Adipocyte (in vitro differentiated cells): Measurements from ENCODE around the gene UBC.
"Not testable (repeated sequence)": the region's sequence is repeated elsewhere in the genome, so short reads cannot be mapped to it uniquely, and the experiment has no call there.

ENCODE experiments used
- DNase-seq: peaks from one replicate; pipeline ENCODE4 v3.0.0-alpha.2; 2015; ENCODE audit warnings: low read depth
- H3K27me3 ChIP-seq: replicated peaks from 2 replicates; pipeline ENCODE4 v1.7.0; 2013; ENCODE audit warnings: mild to moderate bottlenecking, low read length, moderate library complexity; ENCODE audit not compliant: control insufficient read depth, insufficient read depth
- H3K36me3 ChIP-seq: 2 replicates; pipeline ENCODE4 v1.7.0; 2013; ENCODE audit warnings: low read length, mild to moderate bottlenecking, moderate library complexity; ENCODE audit not compliant: control insufficient read depth, insufficient read depth, severe bottlenecking
- H3K4me1 ChIP-seq: 2 replicates; pipeline ENCODE4 v1.7.0; 2013; ENCODE audit warnings: mild to moderate bottlenecking, low read length, moderate library complexity; ENCODE audit not compliant: control insufficient read depth, insufficient read depth
- H3K4me3 ChIP-seq: 2 replicates; pipeline ENCODE4 v1.7.0; 2013; ENCODE audit warnings: mild to moderate bottlenecking, low read length, moderate library complexity
- H3K9ac ChIP-seq: 2 replicates; pipeline ENCODE4 v1.7.0; 2013; ENCODE audit warnings: mild to moderate bottlenecking, low read length, moderate library complexity
- H3K9me3 ChIP-seq: 2 replicates; pipeline ENCODE4 v1.7.0; 2013; ENCODE audit warnings: mild to moderate bottlenecking, low read length, moderate library complexity; ENCODE audit not compliant: control insufficient read depth

UBC gene

GRCh38 chr12:124898200-124898922 is 16.1 kb downstream of the UBC start:
- Histone ChIP-seq H3K27me3 (no peaks in the 10 kb centered on the region), H3K9ac (peak overlapping the region; percentile 24), H3K36me3 (no peaks in the 10 kb centered on the region), H3K4me1 (peaks cover 9% of the 10 kb centered on the region), H3K4me3 (peak overlapping the region; percentile 53), H3K9me3 (no peaks in the 10 kb centered on the region)
- no peak for DNase-seq

GRCh38 chr12:124896461-124896860 is 18.0 kb downstream of the UBC start:
- DNase-seq = no peak
- peaks cover 9% of the 10 kb centered on the region for H3K4me1 ChIP-seq
- H3K4me3 ChIP-seq = no peak overlapping the region
- H3K9ac ChIP-seq = no peak overlapping the region
- H3K27me3 ChIP-seq = no peaks in the 10 kb centered on the region
- no peaks in the 10 kb centered on the region for H3K9me3 ChIP-seq
- H3K36me3 ChIP-seq = no peaks in the 10 kb centered on the region

GRCh38 chr12:124893792-124894516 is 20.5 kb downstream of the UBC start:
- no peak for DNase-seq
- Histone ChIP-seq H3K27me3 (no peaks in the 10 kb centered on the region), H3K9ac (no peak overlapping the region), H3K4me3 (no peak overlapping the region), H3K36me3 (no peaks in the 10 kb centered on the region), H3K4me1 (peaks cover 9% of the 10 kb centered on the region), H3K9me3 (no peaks in the 10 kb centered on the region)

- H3K4me3 ChIP-seq = no peak overlapping the region
- H3K36me3 ChIP-seq = no peaks in the 10 kb centered on the region
- no peaks in the 10 kb centered on the region for H3K9me3 ChIP-seq
- H3K27me3 ChIP-seq = no peaks in the 10 kb centered on the region
- H3K9ac ChIP-seq = no peak overlapping the region
- DNase-seq = no peak
- H3K4me1 ChIP-seq = peaks cover 8% of the 10 kb centered on the region
These were observed 26.2 kb downstream of the UBC start for GRCh38 chr12:124888260-124888659.

GRCh38 chr12:124887766-124888165 is 26.7 kb downstream of the UBC start:
- not testable (repeated sequence) for H3K4me3 ChIP-seq, H3K4me1 ChIP-seq, H3K9me3 ChIP-seq, H3K27me3 ChIP-seq, H3K9ac ChIP-seq, H3K36me3 ChIP-seq, DNase-seq

- no peak for DNase-seq
- Histone ChIP-seq H3K9me3 (no peaks in the 10 kb centered on the region), H3K27me3 (no peaks in the 10 kb centered on the region), H3K9ac (no peak overlapping the region), H3K4me1 (peaks cover 8% of the 10 kb centered on the region), H3K4me3 (no peak overlapping the region), H3K36me3 (no peaks in the 10 kb centered on the region)
These were observed 29.6 kb downstream of the UBC start for GRCh38 chr12:124884587-124885438.

GRCh38 chr12:124883263-124884130 is 31.0 kb downstream of the UBC start:
- Histone ChIP-seq H3K9ac (no peak overlapping the region), H3K36me3 (no peaks in the 10 kb centered on the region), H3K9me3 (no peaks in the 10 kb centered on the region), H3K4me1 (peaks cover 6% of the 10 kb centered on the region), H3K4me3 (no peak overlapping the region), H3K27me3 (no peaks in the 10 kb centered on the region)
- no peak for DNase-seq

GRCh38 chr12:124881123-124881522 is 33.3 kb downstream of the UBC start:
- Histone ChIP-seq H3K4me3 (no peak overlapping the region), H3K27me3 (no peaks in the 10 kb centered on the region), H3K36me3 (no peaks in the 10 kb centered on the region), H3K9me3 (no peaks in the 10 kb centered on the region), H3K4me1 (no peaks in the 10 kb centered on the region), H3K9ac (no peak overlapping the region)
- DNase-seq = no peak

GRCh38 chr12:124880335-124880734 is 34.1 kb downstream of the UBC start:
- not testable (repeated sequence) for H3K9me3 ChIP-seq, H3K27me3 ChIP-seq, H3K4me3 ChIP-seq, DNase-seq, H3K9ac ChIP-seq, H3K36me3 ChIP-seq, H3K4me1 ChIP-seq

GRCh38 chr12:124878795-124879516 is 35.5 kb downstream of the UBC start:
- Histone ChIP-seq H3K9ac (no peak overlapping the region), H3K27me3 (no peaks in the 10 kb centered on the region), H3K4me3 (no peak overlapping the region), H3K4me1 (no peaks in the 10 kb centered on the region), H3K36me3 (no peaks in the 10 kb centered on the region), H3K9me3 (no peaks in the 10 kb centered on the region)
- DNase-seq = no peak
